Measurements from ENCODE around the gene MAPKAPK2.
"Not testable (repeated sequence)": the region's sequence is repeated elsewhere in the genome, so short reads cannot be mapped to it uniquely, and the experiment has no call there.

Gene MAPKAPK2

GRCh38 chr1:206751891-206752290, 67.2 kb downstream of the MAPKAPK2 start:
- DNase-seq = no peak

- DNase-seq = no peak
Observed at GRCh38 chr1:206752481-206752880, 67.8 kb downstream of the MAPKAPK2 start.

- no peak for DNase-seq
Observed at GRCh38 chr1:206753141-206753540, 68.4 kb downstream of the MAPKAPK2 start.

- no peak for DNase-seq
Observed at GRCh38 chr1:206754011-206754410, 69.3 kb downstream of the MAPKAPK2 start.

GRCh38 chr1:206757524-206758266, 73.0 kb downstream of the MAPKAPK2 start:
- DNase-seq = no peak

GRCh38 chr1:206760590-206760989, 75.9 kb downstream of the MAPKAPK2 start:
- DNase-seq = no peak

GRCh38 chr1:206761159-206761768, 76.6 kb downstream of the MAPKAPK2 start:
- DNase-seq = no peak

- DNase-seq = not testable (repeated sequence)
Observed at GRCh38 chr1:206762741-206763364, 78.1 kb downstream of the MAPKAPK2 start.

GRCh38 chr1:206765771-206766170, 81.1 kb downstream of the MAPKAPK2 start:
- DNase-seq = not testable (repeated sequence)

- no peak for DNase-seq
Observed at GRCh38 chr1:206766251-206766856, 81.6 kb downstream of the MAPKAPK2 start.

- no peak for DNase-seq
Observed at GRCh38 chr1:206768472-206769303, 84.0 kb downstream of the MAPKAPK2 start.

GRCh38 chr1:206769304-206769731, 84.6 kb downstream of the MAPKAPK2 start:
- no peak for DNase-seq

- no peak for DNase-seq
Observed at GRCh38 chr1:206770531-206771337, 86.0 kb downstream of the MAPKAPK2 start, which contains the start of gene IL19. TSS of gene IL19 (plus strand) at chr1:206770773. CDS start at chr1:206836663, 65,890 bp downstream.

GRCh38 chr1:206771338-206771692, 86.6 kb downstream of the MAPKAPK2 start:
- no peak for DNase-seq

- DNase-seq = no peak
Observed at GRCh38 chr1:206772243-206772937, 87.7 kb downstream of the MAPKAPK2 start, which contains the start of gene IL10. TSS of gene IL10 (minus strand) at chr1:206772494. CDS start at chr1:206772435, 59 bp downstream.

GRCh38 chr1:206774093-206774492, 89.4 kb downstream of the MAPKAPK2 start:
- no peak for DNase-seq

GRCh38 chr1:206776229-206776628, 91.5 kb downstream of the MAPKAPK2 start:
- no peak for DNase-seq

GRCh38 chr1:206778031-206778430, 93.3 kb downstream of the MAPKAPK2 start:
- no peak for DNase-seq

GRCh38 chr1:206778911-206779310, 94.2 kb downstream of the MAPKAPK2 start:
- DNase-seq = not testable (repeated sequence)

- DNase-seq = no peak
Observed at GRCh38 chr1:206779638-206780037, 94.9 kb downstream of the MAPKAPK2 start.

GRCh38 chr1:206782448-206782847, 97.7 kb downstream of the MAPKAPK2 start:
- DNase-seq = no peak

All from NCI-H146 (cell line).